K562 (cell line): ENCODE data around the gene AFDN. TPM values are rescaled to one million over a fixed set of nuclear protein-coding genes. Genes with fewer than 3 reads are reported as not detected.
A peak's percentile ranks its signal among the peaks of the same experiment; 100 is the strongest.

ENCODE experiments used
- AFF4 ChIP-seq: sonication (generic); formaldehyde crosslinking; IDR thresholded peaks from 2 replicates; pipeline ENCODE4 v1.8.0; 2023; ENCODE audit warnings: mild to moderate bottlenecking, missing genetic modification reagents
- CBFA2T3 ChIP-seq: fragments of 450-650 bp; IDR thresholded peaks from 2 replicates; pipeline ENCODE4 v1.6.1; 2017
- CHAMP1 ChIP-seq: fragments of 450-650 bp; IDR thresholded peaks from 2 replicates; pipeline ENCODE4 v1.6.1; 2016; ENCODE audit warnings: mild to moderate bottlenecking
- CHD4 ChIP-seq: fragments of 200-600 bp; sonication (generic); IDR thresholded peaks from 3 replicates; pipeline ENCODE4 v1.6.1; 2012; ENCODE audit warnings: low read depth, mild to moderate bottlenecking, mixed read lengths, low read length, inconsistent platforms; ENCODE audit not compliant: insufficient read depth, insufficient replicate concordance, poor library complexity, severe bottlenecking
- DDX20 ChIP-seq: fragments of 450-650 bp; IDR thresholded peaks from 2 replicates; pipeline ENCODE4 v1.6.1; 2016; ENCODE audit warnings: missing genetic modification characterization, low read depth, mild to moderate bottlenecking, missing compliant biosample characterization, moderate library complexity
- ELF4 ChIP-seq: fragments of 450-650 bp; formaldehyde crosslinking; IDR thresholded peaks from 2 replicates; pipeline ENCODE4 v1.4.0; 2022; ENCODE audit warnings: missing genetic modification characterization
- KAT2B ChIP-seq: IDR thresholded peaks from one replicate; pipeline ENCODE4 v1.6.1; 2012; ENCODE audit warnings: low read depth, mild to moderate bottlenecking, control low read depth, inconsistent platforms, low read length, moderate library complexity
- MCM5 ChIP-seq: fragments of 450-650 bp; IDR thresholded peaks from 2 replicates; pipeline ENCODE4 v1.6.1; 2016; ENCODE audit warnings: low read depth
- MTA3 ChIP-seq: fragments of 450-650 bp; formaldehyde crosslinking; IDR thresholded peaks from 2 replicates; pipeline ENCODE4 v1.6.1; 2017; ENCODE audit warnings: mild to moderate bottlenecking, borderline replicate concordance
- NR1H2 ChIP-seq: sonication (generic); formaldehyde crosslinking; IDR thresholded peaks from 2 replicates; pipeline ENCODE4 v1.4.0; 2020; ENCODE audit warnings: mild to moderate bottlenecking, missing genetic modification reagents
- RAD21 ChIP-seq, 2 experiments: fragments of 250-450 bp in 1 of 2; fragments of 450-650 bp in 1 of 2; sonication (Bioruptor Pico) in 1 of 2; formaldehyde crosslinking in 1 of 2; IDR thresholded peaks in 1 of 2; conservative IDR thresholded peaks in 1 of 2; 2 replicates each; pipeline versions ENCODE4 v1.4.0 to v1.8.0; 2020 to 2022; ENCODE audit warnings: mild to moderate bottlenecking in 2 of 2, moderate library complexity in 1 of 2
- SAFB2 ChIP-seq: fragments of 200-400 bp; formaldehyde crosslinking; IDR thresholded peaks from 2 replicates; pipeline ENCODE4 v1.6.1; 2018; ENCODE audit warnings: borderline replicate concordance, low read length, low read depth, moderate library complexity; ENCODE audit not compliant: severe bottlenecking
- ZBTB2 ChIP-seq: fragments of 450-650 bp; IDR thresholded peaks from 2 replicates; pipeline ENCODE4 v1.6.1; 2016; ENCODE audit warnings: antibody characterized with exemption
- ZNF408 ChIP-seq: fragments of 250-450 bp; sonication (Bioruptor Pico); IDR thresholded peaks from 2 replicates; pipeline ENCODE4 v1.4.0; 2020; ENCODE audit warnings: low read depth, mild to moderate bottlenecking, moderate library complexity
- ZNF785 ChIP-seq: fragments of 250-450 bp; sonication (Bioruptor Pico); IDR thresholded peaks from 2 replicates; pipeline ENCODE4 v1.4.0; 2020; ENCODE audit warnings: mild to moderate bottlenecking
- polyA plus RNA-seq, 8 experiments: library from polyadenylated mRNA; depleted of rRNA in 4 of 8; stranded (reverse) in 5 of 8; unstranded in 3 of 8; fragments of >200 nt; fragmentation: Nextera tagmentation in 2 of 8; fragmentation: Illumina TruSeq in 1 of 8; extraction: Ambion mirVana in 2 of 8; extraction: Trizol in 1 of 8; gene quantifications; 2 replicates each; pipeline versions ENCODE4 v1.2.1 to v1.2.3, GENCODE V29; 2011 to 2014; ENCODE audit warnings: inconsistent platforms in 1 of 8, missing spikeins in 1 of 8
- total RNA-seq, 7 experiments: library from RNA; depleted of rRNA in 6 of 7; stranded (reverse); fragments of >200 nt in 6 of 7; fragmentation: Illumina TruSeq in 2 of 7; extraction: Trizol in 2 of 7; gene quantifications; 2 replicates each; pipeline versions ENCODE4 v1.2.1 to v1.2.3, GENCODE V29; 2011 to 2021; ENCODE audit warnings: low replicate concordance in 1 of 7
- TF ChIP-seq, protein P1 (sequence below): fragments of 450-650 bp; formaldehyde crosslinking; IDR thresholded peaks from 2 replicates; pipeline ENCODE4 v1.4.0; 2020; ENCODE audit warnings: mild to moderate bottlenecking, moderate library complexity
- TF ChIP-seq, protein P2 (sequence below): fragments of 250-450 bp; sonication (Bioruptor Pico); IDR thresholded peaks from 2 replicates; pipeline ENCODE4 v1.5.0; 2021

The AFDN gene
- total and polyA plus RNA-seq, 9 of the 15 experiments (the other 6 are each of a cell fraction or from before 2014, with no cell fraction given): 7.2 to 129 (median 105) TPM

- TF ChIP-seq CHAMP1 (no peak), ZNF785 (CRISPR knock-in tag) (no peak), ZBTB2 (peak; percentile 52; the same call in 1 of the 2 replicates), SAFB2 (no peak), AFF4 (no peak), NR1H2 (CRISPR knock-in tag) (no peak), RAD21 (CRISPR knock-in tag; conservative IDR thresholded peaks at IDR 0.05 in 1 of 2, IDR thresholded peaks at IDR 0.05 in 1 of 2) (no peak), DDX20 (tag) (no peak), MTA3 (no peak; the same call in none of the 2 replicates), CBFA2T3 (peak; percentile 11; the same call in 1 of the 2 replicates), ZNF408 (no peak), MCM5 (no peak), CHD4 (no peak), KAT2B (no peak), ELF4 (CRISPR knock-in tag) (no peak)
- TF ChIP-seq, protein P1, sequence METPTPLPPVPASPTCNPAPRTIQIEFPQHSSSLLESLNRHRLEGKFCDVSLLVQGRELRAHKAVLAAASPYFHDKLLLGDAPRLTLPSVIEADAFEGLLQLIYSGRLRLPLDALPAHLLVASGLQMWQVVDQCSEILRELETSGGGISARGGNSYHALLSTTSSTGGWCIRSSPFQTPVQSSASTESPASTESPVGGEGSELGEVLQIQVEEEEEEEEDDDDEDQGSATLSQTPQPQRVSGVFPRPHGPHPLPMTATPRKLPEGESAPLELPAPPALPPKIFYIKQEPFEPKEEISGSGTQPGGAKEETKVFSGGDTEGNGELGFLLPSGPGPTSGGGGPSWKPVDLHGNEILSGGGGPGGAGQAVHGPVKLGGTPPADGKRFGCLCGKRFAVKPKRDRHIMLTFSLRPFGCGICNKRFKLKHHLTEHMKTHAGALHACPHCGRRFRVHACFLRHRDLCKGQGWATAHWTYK: no peak
- TF ChIP-seq, protein P2, sequence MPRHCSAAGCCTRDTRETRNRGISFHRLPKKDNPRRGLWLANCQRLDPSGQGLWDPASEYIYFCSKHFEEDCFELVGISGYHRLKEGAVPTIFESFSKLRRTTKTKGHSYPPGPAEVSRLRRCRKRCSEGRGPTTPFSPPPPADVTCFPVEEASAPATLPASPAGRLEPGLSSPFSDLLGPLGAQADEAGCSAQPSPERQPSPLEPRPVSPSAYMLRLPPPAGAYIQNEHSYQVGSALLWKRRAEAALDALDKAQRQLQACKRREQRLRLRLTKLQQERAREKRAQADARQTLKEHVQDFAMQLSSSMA (CRISPR knock-in tag): no peak
These were observed 1.1 kb upstream of the AFDN start (continued) for GRCh38 chr6:167825332-167826229.
